Adipose tissue (tissue), 3 donors: ENCODE results near the gene CDC42BPB. TPM values are rescaled to one million over a fixed set of nuclear protein-coding genes. Genes with fewer than 3 reads are reported as not detected.
"Not testable (repeated sequence)": the region's sequence is repeated elsewhere in the genome, so short reads cannot be mapped to it uniquely, and the experiment has no call there.

Experiments
- H3K27ac ChIP-seq: one replicate; pipeline ENCODE4 v1.5.1; 2013; ENCODE audit warnings: low read depth, low read length
- WGBS, 3 donors: extraction: QIAGEN DNeasy Blood & Tissue Kit; methylation state at CpG; one replicate each; pipeline ENCODE4 v1.1.7; 2013; 5-methylcytosine and 5-hydroxymethylcytosine counted together
- polyA plus RNA-seq, 3 donors: library from polyadenylated mRNA; stranded (reverse); fragments of 200-250 nt; gene quantifications; one replicate each; pipeline ENCODE4 v1.2.3, GENCODE V29; 2013
- donor health status: healthy with polysubstance abuse.
- donor health status: Bipolar disorder and iron deficiency.
- donor health status: healthy.

Gene CDC42BPB
- polyA plus RNA-seq, 3 donors, result 22.8 to 53.5 (median 39.0) TPM

GRCh38 chr14:102905116-102906108 is 151.9 kb downstream of the CDC42BPB start:
- WGBS, 3 donors, result 94 to 96% (median 96%) methylated on average over 38 of the region's 38 CpGs
- H3K27ac ChIP-seq, result no peak overlapping the region

- WGBS, 3 donors, result 96 to 98% (median 98%) methylated on average over 7 of the region's 7 CpGs
- H3K27ac ChIP-seq, result no peak overlapping the region
These were observed 153.3 kb downstream of the CDC42BPB start for GRCh38 chr14:102903889-102904512.

- 90 to 97% (median 96%) methylated on average over 29 of the region's 29 CpGs for WGBS, 3 donors
- no peak overlapping the region for H3K27ac ChIP-seq
These were observed 154.0 kb downstream of the CDC42BPB start for GRCh38 chr14:102903248-102903888.

GRCh38 chr14:102902523-102903247 is 154.7 kb downstream of the CDC42BPB start:
- WGBS, 3 donors, result 79 to 93% (median 89%) methylated on average over 12 of the region's 12 CpGs
- H3K27ac ChIP-seq, result no peak overlapping the region

- H3K27ac ChIP-seq, result no peak overlapping the region
- WGBS, 3 donors, result 82 to 90% (median 83%) methylated on average over 7 of the region's 7 CpGs
These were observed 155.3 kb downstream of the CDC42BPB start for GRCh38 chr14:102902086-102902485.

GRCh38 chr14:102901633-102902032 is 155.7 kb downstream of the CDC42BPB start:
- WGBS, 3 donors, result 53 to 78% (median 74%) methylated on average over 4 of the region's 4 CpGs
- no peak overlapping the region for H3K27ac ChIP-seq

- WGBS, 3 donors, result 77 to 85% (median 78%) methylated on average over 39 of the region's 39 CpGs
- no peak overlapping the region for H3K27ac ChIP-seq
These were observed 156.4 kb downstream of the CDC42BPB start for GRCh38 chr14:102900631-102901571.

- 97 to 98% (median 98%) methylated on average over 8 of the region's 8 CpGs for WGBS, 3 donors
- H3K27ac ChIP-seq, result no peak overlapping the region
These were observed 157.8 kb downstream of the CDC42BPB start for GRCh38 chr14:102899516-102899900.

GRCh38 chr14:102898776-102899515 is 158.4 kb downstream of the CDC42BPB start:
- H3K27ac ChIP-seq, result no peak overlapping the region
- WGBS, 3 donors, result 88 to 90% (median 89%) methylated on average over 18 of the region's 18 CpGs

- WGBS, 3 donors, result 80 to 97% (median 97%) methylated on average over 6 of the region's 6 CpGs
- H3K27ac ChIP-seq, result no peak overlapping the region
These were observed 159.1 kb downstream of the CDC42BPB start for GRCh38 chr14:102898298-102898697.

GRCh38 chr14:102897299-102898027 is 159.9 kb downstream of the CDC42BPB start:
- no peak overlapping the region for H3K27ac ChIP-seq
- WGBS, 3 donors, result 88 to 92% (median 89%) methylated on average over 14 of the region's 14 CpGs

GRCh38 chr14:102896735-102897134 is 160.6 kb downstream of the CDC42BPB start:
- not testable (repeated sequence) for H3K27ac ChIP-seq

- 48 to 80% (median 49%) methylated on average over 9 of the region's 9 CpGs for WGBS, 3 donors
- H3K27ac ChIP-seq, result no peak overlapping the region
These were observed 163.9 kb downstream of the CDC42BPB start for GRCh38 chr14:102893452-102893851.

GRCh38 chr14:102892651-102893050 is 164.7 kb downstream of the CDC42BPB start:
- no peak overlapping the region for H3K27ac ChIP-seq
- 95 to 98% (median 97%) methylated on average over 8 of the region's 8 CpGs for WGBS, 3 donors

- no peak overlapping the region for H3K27ac ChIP-seq
- 69 to 80% (median 73%) methylated on average over 4 of the region's 4 CpGs for WGBS, 3 donors
These were observed 165.8 kb downstream of the CDC42BPB start for GRCh38 chr14:102891556-102891955.

GRCh38 chr14:102891111-102891510 is 166.2 kb downstream of the CDC42BPB start:
- H3K27ac ChIP-seq, result no peak overlapping the region
- 78 to 93% (median 93%) methylated on average over 15 of the region's 15 CpGs for WGBS, 3 donors
